GM19023 (cell line): ENCODE data around the gene TMEM87B.
"Not testable (repeated sequence)": the region's sequence is repeated elsewhere in the genome, so short reads cannot be mapped to it uniquely, and the experiment has no call there.

Source experiments
- ATAC-seq: cut with Tn5 transposase; IDR thresholded peaks from one replicate; pipeline ENCODE4 v1.9.1; 2021; ENCODE audit warnings: mild to moderate bottlenecking, moderate library complexity; ENCODE audit not compliant: unreplicated experiment

The TMEM87B gene

DNA sequence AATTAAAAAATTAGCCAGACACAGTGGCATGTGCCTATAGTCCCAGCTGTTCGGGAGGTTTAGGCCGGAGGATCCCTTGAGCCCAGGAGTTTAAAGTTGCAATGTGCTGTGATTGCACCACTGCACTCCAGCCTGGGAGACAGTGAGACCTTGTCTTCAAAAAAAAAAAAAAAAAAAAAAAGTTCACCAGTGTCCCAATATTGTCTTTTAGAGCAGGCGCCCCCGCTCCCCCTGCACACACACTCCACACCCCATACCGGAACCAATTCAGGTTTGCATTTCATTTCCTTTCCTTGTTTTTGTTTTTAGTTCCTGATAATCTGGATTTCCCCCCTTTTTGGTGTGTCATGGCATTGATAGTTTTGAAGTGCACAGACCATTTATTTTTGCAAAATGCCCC lies 10.4 kb downstream of the TMEM87B start:
- no peak for ATAC-seq

DNA sequence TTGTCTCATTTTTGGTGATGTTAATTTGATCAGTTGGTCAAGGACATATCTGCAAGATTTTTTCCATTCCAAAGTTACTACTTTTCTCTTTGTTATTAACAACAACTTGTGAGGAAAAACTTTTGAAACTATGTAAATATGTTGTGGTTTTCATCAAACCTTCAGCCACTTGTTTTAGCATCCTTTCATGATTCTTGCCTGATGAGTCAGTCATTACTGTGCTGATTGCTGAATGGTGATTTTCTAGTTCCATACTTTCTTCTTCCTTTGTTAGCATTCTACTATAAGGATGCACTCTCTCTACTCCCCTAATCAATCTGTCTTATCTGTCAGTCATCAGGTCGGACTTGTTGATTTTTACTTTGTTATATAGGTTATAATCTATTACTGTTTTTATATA lies 10.9 kb downstream of the TMEM87B start:
- no peak for ATAC-seq

DNA sequence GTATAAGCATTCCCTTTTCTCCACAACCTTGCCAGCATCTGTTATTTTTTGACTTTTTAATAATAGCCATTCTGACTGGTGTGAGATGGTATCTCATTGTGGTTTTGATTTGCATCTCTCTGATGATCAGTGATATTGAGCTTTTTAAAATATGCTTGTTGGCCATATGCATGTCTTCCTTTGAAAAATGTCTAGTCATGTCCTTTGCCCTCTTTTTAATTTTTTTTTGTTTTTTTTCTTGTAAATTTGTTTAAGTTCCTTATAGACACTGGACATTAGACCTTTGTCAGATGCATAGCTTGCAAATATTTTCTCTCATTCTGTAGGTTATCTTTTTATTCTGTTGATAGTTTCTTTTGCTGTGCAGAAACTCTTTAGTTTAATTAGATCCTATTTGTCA lies 14.7 kb downstream of the TMEM87B start:
- not testable (repeated sequence) for ATAC-seq

DNA sequence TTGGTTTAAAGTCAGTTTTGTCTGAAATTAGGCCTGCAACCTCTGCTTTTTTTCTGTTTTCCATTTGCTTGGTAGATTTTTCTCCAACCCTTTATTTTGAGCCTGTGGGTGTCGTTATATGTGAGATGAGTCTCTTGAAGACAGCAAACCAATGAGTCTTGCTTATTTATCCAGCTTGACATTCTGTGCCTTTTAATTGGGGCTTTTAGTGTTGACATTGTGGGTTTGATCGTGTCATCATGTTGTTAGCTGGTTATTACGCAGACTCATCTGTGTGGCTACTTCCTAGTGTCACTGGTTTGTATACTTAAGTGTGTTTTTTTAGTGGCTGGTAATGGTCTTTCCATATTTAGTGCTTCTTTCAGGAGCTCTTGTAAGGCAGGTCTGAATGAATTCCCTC lies 18.8 kb downstream of the TMEM87B start:
- no peak for ATAC-seq

DNA sequence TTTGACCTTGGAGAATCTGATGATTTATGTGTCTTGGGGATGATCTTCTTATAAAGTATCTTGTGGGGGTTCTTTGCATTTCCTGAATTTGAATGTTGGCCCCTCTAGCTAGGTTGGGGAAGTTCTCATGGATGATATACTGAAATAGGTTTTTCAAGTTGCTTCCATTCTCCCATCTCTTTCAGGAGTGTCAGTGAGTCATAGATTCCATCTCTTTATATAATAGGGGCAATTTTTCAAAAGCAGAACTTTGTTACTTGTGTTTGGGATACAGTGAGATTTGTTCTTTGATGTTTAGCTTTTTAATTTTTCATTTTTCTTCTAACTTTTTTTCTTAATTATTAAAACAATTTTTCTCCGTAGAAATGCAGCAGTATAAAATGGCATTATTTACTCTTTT lies 19.4 kb downstream of the TMEM87B start:
- no peak for ATAC-seq

DNA sequence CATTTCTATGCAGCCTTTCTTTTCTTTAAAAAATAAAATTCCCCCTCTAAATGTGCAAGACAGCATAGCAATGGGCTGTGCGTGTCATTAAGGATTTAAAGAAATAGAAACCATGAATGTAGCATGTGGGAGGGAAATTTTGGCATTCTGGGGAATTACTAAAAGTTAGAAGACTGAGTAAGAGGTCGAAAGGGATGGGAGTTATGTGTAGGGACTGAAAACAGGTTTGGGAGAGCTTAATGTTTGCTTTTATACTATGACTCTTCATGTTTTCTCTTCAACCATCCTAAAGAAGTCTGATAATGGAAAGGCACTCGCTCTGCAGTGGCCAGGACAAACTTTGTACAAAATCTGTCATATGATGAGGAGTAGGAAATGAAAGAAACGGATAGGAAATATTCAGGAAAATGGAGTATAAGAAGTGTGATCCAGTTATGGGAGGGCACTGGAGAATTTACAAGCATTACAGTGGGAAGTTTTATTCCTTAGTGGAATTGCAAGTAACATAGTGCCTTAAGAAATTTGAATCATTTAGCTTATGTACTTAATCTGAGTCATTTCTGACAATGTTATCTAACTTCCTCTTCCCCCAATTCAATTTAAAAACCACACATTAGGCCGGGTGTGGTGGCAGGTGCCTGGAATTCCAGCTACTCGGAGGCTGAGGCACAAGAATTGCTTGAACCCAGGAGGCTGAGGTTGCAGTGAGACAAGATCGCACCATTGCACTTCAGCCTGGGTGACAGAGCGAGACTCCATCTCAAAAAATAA lies 20.6 kb downstream of the TMEM87B start:
- ATAC-seq, result no peak

DNA sequence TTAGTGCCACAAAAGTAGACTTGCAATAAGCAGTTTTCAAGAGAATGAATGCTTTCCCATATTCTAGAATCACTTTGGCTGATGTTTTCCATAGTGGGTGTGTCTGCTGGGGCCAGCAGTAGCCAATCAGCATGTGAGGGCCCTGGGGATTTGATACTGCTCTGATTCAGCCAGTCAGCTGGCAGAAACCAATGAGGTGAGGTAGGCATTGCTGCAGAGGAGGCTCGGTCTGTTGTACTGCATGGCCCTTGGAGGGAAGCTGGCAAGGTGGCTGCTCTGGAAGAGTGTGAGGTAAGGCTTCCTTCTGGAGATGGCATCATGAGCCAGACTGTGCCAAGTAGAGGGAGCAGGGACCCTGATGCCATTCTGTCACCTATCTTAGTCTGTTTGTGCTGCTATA lies 22.7 kb downstream of the TMEM87B start:
- ATAC-seq, result no peak

DNA sequence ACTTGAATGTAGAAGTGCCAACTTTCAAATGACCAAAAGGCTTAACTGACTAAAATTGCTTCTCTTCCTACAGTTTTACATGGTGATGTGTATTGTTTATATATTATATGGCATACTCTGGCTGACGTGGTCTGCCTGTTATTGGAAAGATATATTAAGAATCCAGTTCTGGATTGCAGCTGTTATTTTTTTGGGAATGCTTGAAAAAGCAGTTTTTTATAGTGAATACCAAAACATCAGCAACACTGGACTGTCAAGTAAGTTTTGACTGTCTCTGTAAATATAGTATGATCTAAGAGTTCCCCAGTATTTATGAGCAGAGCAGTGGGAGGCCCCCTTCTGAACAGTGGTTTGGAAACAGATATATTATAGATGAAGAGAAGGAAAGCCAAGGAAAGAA lies 26.2 kb downstream of the TMEM87B start:
- ATAC-seq, result no peak

DNA sequence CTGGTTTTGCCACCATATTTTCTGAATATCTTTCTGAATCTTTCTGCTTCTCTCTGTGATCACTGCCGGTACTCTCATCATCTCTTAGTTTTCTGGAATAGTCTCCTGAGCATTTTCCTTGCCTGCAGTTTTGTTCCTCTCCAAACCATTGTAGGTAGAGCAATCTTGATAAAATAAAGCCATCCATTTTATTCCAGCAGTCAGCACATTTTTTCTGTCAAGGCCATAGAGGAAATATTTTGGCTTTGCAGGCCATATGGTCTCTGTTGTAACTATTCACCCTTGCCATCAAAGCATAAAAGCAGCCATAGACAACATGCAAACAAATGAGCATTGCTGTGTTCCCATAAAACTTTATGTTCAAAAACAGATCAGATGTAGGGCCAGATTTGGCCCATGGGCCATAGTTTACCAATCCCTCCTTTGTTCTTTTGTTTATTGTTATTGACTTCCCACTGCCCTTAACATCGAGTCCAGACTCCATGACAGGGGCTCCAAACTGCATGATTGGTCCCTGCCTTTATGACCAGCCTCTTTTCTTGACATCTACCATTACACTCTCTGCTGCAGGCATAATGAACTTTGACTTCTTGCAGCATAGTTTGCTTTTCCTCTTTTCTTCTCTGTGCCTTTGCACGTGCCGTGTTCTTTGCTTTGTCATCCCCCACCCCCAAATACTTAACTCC lies 29.8 kb downstream of the TMEM87B start:
- ATAC-seq, result no peak

DNA sequence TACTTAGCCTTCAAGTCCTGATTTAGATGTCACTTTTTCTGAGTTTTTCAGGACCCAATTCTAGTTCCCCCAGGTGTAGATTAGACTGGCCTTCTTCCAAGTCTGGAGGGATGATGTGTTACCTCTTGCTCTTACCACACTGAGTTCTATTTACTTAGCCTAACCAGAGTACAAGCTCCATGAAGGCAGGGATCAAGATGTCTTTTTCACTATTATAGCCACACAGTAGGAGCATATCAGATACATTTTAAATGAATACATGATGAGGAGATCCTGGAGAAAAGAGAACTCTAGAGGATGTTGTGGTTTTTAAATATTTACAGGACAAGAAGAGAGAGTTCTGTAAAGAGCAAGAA lies 30.3 kb downstream of the TMEM87B start:
- no peak for ATAC-seq

DNA sequence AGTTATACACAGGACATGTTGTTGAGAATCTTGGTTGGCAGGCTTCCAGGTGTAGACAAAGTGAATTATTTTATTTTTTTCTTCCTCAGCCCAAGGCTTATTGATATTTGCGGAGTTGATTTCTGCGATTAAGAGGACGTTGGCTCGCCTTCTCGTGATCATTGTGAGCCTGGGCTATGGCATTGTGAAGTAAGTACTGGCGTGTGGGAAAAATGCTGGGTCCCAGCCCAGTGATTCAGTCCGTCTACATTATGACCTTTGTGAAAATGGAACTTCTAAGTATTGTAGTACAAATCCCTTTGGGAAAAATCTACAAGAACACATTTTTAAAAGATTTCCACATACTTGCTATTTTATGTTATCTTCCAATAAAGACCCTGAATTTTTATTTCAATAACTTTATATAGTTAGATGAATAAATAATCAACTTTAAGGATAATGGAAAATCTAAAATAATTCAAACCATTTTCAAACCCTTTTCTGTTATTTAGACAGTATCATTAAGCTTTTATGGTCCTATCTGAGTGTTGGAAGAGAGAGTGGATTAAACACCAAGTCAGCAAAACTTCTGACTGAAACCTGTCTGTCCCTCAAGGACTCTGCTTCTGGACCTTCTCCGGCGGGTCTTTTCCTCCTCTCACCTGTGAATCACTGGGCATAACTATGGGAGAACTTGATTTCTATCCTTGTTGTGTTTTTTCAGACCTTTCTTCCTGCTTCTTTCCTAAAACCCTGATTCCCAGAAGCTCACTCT lies 31.0 kb downstream of the TMEM87B start:
- ATAC-seq, result no peak

DNA sequence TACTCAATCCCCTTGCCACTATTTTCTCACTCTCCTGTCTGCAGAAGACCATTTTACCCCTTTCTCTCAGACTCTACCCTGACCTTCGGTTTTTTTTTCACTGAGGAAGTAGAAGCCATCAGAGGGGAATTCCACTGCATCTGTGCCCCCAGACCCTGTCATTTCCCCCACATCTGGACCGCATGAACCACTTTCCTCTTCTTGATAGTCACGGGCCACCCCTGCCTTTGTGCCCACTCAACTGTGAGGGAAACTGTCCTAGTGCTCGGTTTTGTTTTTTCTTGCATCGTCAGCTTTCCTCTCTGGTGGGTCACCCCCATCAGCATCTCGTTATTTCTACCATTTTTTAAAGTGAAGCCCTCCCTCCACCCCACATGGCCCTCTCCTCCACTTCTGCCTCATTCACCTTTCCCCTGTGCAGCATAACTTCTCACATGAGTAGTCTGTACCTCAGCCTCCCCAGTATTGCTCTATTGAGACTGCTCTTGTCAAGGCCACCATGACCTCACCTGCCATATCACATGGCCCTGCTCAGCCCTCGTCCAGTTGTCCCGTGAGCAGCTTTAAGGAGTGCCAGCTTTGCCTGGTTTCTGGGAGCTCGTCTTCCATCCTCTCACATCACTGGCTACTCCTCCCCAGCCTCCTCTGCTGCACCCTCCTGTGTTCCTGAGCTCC lies 32.4 kb downstream of the TMEM87B start:
- ATAC-seq, result peak; percentile 82

DNA sequence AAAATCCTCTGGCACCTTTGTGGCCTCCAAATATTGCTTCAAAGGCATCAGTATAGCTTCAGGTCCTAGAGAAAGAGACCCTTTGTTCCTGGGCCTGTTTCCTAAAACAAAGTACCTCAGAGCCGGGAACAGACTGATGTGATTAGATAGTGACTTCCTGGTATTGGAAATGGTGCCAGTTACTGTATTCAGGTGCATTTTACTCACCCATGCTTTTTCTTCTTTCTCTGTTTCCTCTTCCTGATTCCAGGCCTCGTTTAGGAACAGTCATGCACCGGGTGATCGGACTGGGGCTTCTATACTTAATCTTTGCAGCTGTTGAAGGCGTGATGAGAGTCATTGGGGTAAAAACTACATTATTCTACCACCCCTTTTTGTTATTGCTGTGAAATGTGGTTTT lies 34.3 kb downstream of the TMEM87B start:
- ATAC-seq, result no peak

DNA sequence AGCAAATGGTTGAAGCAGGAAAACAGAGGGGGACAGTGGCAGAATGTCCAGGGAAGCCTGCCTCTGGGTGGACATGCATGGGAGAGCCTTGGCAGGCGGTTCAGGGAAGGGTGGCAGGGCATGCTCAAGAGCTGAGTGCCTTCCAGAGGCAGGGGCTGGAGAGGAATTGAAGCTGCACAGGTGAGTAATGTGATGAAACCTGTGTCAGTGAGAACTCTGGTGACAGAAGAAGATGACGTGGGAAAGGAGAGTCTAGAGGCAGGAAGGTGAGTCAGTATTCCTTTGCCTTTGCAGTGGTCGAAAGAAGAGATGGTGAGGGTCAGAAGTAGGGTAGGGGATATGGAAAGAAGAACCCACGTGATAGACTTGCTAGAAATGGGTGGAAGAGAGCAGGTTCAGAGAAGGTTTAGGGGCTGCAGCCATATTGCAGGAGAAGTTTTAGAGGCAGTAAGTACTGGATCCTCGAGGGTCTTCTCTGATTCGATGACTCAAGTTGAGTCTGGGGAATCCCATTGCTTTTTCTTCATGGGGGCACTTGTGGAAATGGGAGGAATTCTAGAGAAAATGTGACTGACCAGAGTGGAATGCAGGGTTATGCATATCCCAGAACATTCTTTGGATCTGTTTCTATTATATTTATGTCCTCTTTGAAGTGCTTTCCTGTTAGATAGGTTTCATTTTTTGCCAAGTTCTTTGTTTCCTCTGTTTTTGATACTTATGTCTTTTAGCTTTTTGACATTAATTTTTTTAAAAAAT lies 37.4 kb downstream of the TMEM87B start:
- ATAC-seq, result no peak

DNA sequence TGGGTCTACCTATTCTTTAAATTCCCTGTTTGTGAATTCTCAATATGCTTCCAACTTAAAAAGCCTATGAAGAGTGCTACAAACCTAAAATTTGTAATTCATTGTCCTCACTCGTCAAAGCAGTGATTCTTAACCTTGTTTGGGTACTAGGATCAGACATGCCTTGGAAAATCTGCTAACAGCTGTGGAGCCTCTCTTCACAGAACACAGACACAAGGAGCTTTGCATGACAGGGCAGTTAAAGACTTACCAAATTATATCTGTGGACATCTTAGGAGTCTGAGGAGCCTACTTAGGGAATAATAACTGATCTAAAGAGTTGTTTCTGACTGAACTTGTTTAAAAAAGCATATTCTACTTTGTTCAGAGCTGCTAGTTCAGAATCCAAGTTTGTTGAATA lies 38.1 kb downstream of the TMEM87B start:
- no peak for ATAC-seq

DNA sequence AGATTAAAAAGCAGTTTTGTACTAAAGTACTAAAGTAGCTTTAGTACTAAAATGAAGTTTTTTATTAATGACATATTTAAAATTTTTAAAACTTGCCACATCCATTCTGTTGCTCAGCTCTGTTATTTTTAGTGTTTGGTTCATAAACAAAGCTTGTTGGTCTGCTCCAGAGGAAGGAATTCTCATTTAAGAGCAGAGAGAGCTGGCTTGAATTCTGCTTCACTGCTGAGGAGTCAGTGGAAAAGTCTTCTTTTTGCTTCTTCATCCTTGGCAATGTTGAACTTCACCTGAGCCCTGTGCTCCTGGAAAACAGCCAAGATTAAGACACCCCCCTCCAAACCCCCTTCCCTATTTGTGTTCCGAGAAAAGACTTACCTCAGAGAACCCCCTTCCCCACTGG lies 40.6 kb downstream of the TMEM87B start:
- no peak for ATAC-seq

DNA sequence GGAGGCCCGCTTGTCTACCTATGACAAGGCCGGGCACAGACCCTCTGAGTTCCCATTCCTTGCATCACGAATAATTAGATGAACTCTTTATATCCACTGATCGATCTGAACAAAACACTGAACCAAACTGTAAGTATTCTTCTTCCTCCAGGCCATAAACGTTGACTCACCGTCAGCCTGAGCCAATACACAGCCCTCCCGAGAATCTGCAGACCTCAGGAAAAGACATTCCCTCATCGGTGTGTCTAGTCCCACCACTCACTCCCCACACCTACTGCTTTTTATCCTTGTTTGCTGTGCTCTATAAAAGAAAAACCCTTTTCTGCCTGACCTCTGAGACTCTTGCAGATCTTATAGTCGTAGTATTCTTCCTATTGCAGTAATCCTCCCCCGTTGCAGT lies 41.0 kb downstream of the TMEM87B start:
- no peak for ATAC-seq

DNA sequence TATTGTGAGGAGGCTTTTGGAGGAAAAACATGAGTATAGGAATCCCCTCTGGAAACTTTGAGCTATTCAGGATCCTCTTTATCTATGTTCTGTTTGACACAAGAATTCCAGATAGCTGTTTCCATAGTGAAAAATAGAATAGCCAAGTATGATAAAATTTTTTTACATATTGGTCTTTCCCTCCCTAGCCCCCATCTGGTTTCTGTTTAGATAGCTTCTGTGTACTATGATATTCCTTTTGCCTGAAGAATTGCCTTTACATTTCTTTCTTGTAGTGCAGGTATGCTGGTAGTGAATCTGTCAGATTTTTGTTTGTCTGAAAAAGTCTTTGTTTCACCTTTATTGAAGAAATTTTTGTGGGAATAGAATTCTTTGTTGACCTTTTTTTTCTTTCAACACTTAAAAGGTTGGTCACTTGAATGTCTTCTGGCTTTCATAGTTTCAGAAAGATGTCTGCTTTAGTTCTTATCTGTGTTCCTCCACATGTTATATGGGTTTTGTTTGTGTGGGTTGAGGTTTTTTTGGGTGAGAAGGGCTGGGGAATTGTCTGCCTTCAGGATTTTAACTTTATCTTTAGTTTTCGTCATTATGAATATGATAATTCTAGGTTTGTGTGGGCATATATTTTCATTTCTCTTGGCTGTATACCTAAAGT lies 53.2 kb downstream of the TMEM87B start:
- no peak for ATAC-seq

DNA sequence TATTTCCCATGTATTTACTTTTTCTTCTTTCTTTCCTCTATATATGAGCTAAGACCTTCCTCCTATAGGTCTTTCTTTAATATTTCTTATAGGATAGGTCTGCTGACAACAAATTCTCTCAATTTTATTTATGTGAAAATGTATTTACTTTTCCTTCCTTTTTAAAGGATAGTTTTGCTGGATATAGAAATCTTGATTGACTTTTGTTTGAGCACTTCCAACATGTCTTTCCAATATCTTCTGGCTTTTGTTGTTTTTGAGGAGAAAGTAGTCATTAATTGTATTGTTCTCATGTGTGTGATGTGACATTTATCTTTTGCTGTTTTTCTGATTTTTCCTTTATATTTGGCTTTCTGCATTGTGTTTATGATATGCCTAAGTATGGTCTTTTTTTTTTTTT lies 54.2 kb downstream of the TMEM87B start:
- no peak for ATAC-seq

DNA sequence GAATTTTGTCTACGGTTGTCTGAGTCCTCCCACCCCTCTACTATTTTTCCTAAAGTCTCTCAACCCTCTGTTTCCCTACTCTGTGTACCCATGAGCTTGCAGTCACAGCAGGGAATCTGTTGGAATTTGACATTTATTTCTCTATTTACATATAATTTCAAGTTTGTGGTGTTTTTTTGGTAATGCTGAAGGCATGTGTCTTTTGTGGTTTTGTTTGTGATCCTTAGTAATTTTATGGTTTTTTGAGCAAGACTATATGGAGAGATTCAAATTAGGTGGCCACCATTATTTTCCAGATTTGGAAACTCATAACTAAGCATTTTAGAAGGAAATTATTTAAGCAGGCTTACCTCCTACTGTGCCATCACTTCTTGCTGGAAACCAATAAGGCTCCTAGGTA lies 55.9 kb downstream of the TMEM87B start:
- no peak for ATAC-seq
